ENCODE data around the gene EXOC2.

The EXOC2 gene

DNA sequence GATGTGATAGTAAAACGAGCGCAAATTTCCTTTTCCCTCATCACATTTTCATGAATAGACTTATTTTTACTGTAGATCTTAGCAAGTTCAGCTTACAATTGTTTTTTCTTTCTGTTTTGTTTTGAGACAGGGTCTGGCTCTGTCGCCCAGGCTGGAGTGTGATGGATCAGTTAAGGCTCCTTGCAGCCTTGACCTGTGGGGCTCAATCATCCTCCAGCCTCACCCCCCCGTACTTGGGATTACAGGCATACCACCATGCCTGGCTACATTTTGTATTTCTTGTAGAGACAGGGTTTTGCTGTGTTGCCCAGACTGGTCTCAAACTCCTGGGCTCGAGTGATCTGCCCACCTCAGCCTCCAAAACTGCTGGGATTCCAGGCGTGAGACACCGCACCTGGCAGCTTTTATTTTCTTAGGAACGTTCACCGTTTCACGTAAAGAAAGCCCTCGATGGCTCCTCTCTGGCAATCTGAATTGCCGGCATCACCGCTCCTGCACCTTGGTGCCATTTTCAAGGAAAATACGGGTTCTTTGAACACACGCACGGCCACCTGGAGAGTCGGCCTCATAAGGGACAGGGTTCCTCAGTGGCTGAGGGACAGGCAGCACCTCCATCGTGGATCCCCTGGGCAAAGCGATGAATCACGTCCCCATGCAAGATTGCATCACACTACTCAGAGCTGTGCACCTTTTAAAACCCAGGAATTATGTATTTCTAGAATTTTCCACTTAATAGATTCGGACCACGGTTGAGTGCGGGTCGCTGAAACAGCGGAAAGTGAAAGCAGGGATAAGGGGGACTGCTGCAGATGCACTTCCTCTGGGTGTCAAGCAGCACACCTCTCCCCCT, 222.7 kb downstream of the EXOC2 start:
- no peak for DNase-seq (ENCODE audit: low read depth, low spot score)

DNA sequence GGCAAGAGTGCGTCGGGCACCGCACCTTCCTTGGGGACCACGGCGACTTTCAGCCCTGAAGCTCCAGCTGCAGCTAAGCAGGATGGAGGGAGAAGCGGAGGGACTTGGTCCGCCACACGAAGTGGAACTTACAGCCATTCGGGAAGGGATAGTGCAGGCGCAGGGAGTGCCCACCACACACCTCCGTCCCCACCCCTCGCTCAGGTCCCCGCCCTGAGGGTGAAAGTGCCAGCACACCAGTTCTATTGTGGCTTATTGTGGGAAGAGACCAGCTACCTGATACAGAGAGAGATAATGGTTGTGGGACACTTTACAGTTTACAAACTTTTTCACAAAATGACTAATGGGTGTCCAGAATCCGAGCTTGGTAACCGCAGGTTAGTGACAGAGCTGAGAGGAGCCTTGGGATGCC, 225.3 kb downstream of the EXOC2 start:
- no peak for DNase-seq (ENCODE audit: low read depth, low spot score)

DNA sequence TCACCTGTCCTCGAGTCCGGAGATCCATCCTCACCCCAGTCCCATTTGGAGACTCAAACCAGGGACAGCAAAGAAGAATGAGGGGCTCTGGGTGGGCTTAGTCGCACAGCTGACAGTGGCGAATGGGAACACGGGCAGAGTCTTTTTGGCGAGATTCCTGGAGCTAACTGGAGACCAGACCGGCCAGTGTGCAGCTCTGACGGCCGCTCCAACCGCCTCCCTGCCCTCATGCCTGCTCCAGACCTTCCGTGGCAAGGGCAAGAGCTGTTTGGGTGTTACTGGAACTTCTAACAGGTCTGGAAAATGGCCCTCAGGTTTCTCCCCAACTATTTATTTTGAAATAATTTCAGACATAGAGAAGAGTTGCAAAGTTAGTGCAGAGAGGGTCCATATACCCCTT, 225.8 kb downstream of the EXOC2 start:
- no peak for DNase-seq (ENCODE audit: low read depth, low spot score)

DNA sequence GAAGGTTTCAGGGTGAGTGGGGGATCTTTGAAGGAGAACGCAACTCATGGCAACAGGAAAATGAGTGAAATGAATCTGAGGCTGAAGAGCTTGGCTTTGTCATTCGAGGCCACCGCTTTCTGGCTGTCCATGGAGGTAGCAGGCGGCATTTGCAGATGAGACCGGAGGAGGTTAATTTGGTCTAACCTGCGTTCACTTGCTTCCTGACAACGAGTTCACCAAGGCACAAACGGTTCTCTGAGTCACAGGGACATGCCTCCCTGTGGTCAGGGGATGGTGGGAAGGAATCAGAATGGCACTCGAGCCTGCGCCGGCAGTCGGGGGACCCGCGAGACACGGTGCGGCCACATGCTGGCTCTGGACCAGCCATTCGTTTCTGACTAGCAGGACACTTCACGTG, 226.4 kb downstream of the EXOC2 start:
- no peak for DNase-seq (ENCODE audit: low read depth, low spot score)

DNA sequence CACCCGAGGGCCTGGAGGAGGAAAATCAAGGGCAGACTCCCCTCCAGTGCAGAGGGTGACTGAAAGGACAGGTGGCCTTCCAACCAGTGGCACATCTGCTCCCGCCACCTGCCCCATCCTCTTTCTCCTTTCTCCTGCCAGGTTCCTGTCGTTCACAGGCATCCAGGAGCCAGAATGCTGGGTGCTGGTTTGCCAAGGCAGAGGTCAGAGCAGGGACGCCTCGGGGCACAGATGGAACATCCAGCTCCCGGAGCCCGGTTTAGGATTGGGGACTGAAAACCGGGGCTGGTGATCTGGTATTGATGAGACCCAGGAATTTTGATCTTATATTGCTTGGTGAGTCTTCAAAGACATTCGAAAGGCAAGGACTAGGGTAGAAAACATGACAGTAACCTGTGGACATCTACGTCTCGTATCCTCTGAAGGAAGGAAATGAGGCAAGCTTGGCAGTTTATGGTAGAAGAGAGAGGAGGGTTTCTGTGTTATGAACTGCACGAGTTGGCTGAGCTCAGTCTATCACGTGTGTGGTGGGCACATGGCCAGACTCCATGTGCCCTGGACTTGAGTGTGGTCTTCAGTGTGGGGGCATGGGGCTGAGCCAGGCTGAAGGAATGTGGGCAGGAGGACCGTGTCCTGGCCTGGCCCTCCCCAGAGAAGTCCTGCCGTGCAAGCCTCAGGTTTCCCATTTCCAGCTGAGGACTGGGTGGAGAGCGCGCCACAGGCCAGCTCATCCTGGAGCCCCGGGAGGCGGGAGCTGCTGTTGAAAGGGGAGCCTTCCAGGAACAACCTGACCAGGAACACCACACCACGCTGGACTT, 227.2 kb downstream of the EXOC2 start:
- no peak for DNase-seq (ENCODE audit: low read depth, low spot score)

DNA sequence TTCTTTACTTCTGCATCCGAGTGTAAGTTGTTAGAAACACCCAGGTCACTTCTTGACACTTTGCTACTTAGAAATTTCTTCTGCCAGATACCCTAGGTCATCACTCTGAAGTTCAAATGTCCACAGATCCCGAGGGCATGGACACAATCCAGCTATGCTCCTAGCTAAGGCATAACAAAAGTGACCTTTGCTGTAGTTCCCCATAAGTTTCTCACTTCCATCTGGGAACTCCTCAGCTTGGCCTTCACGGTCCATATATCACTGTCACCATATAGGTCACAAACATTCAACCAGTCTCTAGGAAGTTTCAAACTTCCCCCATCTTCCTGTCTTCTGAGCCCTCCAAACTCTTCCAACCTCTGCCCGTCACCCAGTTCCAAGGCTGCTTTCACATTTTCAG, 236.1 kb downstream of the EXOC2 start:
- DNase-seq (ENCODE audit: low read depth, low spot score) = no peak

DNA sequence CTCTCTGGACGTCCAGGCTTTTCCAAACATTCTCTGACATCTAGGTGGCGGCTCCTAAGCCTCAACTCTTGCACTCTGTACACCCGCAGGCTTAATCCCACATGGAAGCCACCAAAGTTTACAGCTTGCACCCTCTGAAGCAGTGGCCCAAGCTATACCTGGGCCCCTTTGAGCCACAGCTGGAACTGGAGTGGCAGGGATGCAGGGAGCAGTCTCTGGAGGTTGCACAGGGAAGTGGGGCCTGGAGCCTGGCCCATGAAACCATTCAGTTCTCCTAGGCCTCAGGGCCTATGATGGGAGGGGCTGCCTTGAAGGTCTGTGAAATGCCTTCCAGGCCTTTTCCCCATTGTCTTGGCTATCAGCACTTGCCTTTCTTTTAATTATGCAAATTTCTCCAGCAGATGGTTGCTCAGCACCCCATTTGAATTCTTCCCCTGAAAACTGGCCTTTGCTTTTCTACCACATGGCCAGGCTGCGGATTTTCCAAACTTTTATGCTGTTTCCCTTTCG, 236.5 kb downstream of the EXOC2 start:
- peak; percentile 12 for DNase-seq (ENCODE audit: low read depth, low spot score)

DNA sequence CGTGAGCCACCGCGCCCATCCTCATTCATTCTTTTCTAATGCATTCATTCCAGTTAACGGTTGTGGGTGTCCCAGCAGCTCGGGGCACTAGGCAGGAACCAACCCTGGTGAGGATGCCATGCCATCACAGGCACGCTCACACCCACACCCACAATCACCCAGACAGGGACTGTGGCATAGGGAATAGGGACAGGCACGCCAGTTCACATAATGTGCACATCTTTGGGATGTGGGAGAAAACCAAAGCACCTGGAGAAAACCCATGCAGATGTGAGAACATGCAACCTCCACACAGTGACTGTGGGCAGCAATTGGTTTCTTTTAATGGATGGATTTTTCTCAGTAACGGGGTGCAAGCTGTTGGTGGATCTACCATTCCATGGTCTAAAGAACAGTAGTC, 237.1 kb downstream of the EXOC2 start:
- DNase-seq (ENCODE audit: low read depth, low spot score) = no peak

DNA sequence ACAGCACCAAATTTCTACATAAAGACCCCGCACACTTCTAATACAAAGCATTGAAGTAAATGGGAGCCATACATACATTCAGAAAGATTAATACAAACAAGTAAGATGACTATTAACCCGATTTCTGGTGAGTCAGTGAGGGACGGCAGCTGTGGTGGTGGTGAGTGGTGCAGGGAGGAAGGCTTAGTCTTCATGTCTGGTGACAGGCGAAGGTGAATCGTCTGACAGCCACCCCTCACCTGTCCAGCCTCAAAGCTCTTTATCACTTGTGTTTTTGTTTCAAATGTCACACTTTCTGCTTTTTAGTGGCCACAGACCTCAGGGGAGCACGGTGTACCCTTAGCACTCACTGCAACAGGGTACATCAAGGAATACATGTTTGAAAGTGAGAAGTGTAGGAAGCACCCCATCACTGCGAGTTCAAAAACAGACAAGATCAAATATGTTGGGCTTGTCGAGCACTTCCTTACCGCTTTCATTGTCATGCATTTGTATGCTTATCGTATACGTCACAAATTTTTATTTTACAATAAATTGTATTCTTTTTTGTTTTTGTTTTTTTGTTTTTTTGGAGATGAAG, 237.8 kb downstream of the EXOC2 start:
- no peak for DNase-seq (ENCODE audit: low read depth, low spot score)

DNA sequence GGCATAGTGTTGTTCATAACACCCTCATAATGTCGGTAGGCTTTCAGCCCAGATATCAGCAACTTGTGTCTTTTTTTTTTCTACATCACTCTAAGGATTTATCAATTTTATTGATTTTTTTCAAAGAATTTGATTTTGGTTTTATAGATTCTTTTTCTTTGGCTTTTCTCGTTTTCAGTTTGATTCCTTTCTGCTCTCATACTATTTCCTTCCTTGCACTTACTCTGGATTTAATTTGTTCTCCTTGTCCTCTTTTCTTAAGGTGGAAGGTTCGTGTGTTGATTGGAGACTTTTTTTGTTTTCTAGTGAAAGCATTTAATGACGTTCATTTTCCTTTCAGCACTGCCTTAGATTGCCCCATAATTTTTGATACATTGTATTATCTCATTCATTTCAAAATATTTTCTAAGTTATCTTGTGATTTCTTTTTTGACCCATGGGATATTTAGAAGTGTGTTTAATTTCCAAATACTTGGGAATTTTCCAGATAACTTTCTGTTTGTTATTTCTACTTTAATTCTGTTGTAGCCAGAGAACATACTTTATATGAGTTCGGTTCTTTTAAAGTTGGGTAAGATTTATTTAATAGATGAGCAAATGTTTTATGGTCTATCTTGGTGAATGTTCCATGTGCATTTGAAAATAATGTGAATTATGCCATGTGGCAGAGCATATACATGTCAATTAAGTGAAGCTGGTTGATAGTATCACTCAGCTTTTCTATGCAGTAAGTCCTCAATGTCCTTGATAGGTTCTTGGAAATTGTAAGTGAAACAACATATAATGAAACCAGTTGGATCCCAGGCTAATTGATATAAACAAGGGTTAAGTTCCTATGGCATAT, 238.6 kb downstream of the EXOC2 start:
- DNase-seq (ENCODE audit: low read depth, low spot score) = no peak

DNA sequence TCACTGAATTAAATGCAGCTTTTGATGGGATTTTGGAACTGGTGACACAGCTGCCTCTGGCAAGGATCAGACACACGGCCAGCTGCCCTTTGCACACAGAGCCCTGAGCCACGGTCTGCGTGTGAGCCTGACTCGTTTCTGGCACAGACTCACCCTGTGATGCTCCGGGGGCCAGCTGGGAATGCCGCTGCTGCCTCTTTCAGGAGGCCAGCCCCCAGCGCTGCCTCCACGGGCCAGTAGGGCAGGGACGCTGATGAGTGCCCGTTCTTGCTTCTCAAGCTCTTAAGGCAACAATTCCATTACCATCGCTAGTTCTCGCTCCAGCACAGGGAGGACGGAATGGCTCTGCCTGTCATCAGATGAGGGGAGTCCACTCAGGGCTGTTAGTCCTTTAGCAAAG, 239.8 kb downstream of the EXOC2 start:
- DNase-seq (ENCODE audit: low read depth, low spot score) = no peak

DNA sequence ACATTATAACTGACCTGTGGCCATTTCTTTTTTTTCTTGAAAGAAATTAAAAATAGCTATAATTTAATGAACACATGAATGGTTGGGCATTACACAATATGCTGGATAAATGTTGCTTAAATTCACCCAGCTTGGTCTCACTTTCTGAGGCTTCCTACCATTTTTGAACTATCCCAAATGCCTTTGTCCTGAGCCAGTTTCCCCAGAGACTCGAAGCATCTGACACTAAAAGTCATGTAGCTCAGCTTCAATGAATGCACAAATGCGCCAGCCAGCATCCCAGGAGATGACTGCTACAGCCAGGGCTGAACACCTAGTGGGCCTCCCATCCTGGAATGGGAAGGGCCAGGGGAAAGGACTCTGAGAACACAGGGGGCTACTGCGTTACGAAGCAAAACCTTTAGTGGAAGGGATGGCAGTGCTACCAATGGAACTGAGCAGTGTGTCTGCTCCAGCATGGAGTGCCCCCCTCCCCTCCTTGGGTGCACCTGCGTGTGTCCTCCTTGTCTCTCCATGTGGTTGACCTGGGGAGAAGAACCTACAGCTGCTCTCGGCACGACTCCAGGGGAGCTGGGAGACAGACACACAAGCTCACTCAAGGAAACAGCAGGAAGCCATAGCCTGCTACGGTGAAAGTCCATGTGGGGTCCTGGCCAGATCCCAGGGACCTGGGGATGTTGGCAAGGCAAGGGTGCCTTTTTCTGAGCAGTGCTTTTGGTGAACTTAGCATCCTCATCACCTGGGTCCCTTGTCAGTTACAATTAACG, 240.5 kb downstream of the EXOC2 start:
- no peak for DNase-seq (ENCODE audit: low read depth, low spot score)

DNA sequence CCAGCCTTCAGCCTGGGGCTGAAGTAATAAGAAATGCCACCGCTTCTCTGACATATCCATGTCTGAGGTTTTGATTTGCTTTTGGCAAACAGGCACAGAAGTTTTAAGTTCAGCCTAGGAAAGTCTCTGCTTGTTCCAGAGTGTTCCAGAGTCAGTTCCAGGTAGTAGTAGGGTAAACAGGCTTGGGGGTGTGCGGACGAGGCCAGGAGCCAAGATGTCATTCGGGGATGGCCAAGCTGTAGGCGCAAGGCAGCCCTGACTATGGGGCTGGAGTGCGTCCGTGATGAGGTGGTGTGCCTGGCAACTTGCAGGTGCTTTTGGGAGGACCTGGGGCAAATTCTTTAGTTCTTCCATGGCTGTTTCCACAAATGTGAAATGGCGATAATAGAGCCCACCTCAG, 241.1 kb downstream of the EXOC2 start:
- no peak for DNase-seq (ENCODE audit: low read depth, low spot score)

DNA sequence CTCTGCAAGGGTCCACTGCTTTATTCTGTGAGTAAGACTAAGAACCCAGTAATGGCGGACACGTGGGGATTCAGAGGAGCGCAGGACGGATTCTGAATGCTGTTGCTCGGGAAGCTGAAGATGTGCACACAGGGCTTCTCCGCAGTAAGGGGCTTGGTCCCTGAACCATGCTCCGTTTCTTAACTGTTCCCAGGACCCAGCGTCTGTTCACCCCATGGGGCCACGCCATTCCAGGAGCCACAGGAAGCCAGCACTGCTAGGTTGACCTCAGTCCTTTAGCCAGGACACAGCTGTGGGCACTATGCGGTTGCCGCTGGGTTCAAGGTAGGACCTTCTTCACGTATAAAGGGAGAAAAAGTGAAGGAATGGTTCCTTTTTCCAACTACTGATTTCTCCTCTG, 241.6 kb downstream of the EXOC2 start:
- DNase-seq (ENCODE audit: low read depth, low spot score) = no peak

DNA sequence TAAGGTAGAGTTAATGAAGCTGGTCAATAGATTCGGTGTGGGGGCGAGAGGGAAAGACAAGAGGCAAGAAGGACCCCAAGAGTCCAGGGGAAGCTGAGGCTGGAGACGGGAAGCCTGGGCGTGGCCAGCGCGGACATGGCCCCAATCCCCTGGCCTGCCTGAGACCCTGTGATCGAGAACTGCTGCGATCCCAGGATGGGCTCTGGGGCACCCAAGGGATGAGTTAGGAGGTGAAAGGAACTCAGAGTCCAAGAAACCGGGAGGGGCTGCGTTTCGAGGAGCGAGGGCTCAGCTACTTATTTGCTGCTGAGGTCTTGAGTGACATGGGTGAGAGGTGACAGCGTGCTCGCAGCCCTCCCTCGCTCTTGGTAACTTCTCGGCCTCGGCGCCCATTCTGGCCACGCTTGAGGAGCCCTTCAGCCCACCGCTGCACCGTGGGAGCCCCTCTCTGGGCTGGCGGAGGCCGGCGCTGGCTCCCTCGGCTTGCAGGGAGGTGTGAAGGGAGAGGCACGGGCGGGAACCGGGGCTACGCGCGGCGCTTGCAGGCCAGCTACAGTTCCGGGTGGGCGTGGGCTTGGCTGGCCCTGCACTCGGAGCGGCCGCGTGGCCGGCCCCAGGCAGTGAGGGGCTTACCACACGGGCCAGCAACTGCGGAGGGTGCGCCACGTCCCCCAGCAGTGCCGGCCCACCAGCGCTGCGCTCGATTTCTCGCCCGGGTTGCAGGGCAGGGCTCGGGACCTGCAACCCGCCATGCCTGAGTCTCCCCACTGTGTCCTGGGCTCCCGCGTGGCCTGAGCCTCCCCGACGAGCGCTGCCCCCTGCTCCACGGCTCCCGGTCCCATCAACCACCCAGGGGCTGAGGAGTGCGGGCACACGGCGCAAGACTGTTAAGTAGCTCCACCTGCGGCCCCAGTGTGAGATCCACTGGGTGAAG, 243.2 kb downstream of the EXOC2 start:
- DNase-seq (ENCODE audit: low read depth, low spot score) = no peak

DNA sequence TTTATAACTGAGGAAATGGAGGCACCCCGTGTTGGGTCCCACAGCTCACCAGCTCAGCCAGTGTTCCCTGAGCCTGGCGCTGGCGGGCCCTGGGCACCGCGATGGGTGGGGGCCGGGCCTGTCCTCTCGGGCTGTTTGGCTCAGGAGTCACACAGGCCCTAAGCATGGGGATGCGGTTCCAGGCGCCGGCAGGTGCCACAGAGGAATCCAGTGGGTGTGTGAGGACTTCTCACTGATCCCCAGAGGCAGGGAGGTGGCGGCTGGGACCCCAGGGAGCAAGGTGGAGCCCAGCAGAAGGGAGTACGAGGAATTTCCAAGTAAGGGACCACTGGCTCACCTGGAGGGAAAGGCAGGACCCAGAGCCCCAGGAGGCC, 243.9 kb downstream of the EXOC2 start:
- DNase-seq (ENCODE audit: low read depth, low spot score) = no peak

DNA sequence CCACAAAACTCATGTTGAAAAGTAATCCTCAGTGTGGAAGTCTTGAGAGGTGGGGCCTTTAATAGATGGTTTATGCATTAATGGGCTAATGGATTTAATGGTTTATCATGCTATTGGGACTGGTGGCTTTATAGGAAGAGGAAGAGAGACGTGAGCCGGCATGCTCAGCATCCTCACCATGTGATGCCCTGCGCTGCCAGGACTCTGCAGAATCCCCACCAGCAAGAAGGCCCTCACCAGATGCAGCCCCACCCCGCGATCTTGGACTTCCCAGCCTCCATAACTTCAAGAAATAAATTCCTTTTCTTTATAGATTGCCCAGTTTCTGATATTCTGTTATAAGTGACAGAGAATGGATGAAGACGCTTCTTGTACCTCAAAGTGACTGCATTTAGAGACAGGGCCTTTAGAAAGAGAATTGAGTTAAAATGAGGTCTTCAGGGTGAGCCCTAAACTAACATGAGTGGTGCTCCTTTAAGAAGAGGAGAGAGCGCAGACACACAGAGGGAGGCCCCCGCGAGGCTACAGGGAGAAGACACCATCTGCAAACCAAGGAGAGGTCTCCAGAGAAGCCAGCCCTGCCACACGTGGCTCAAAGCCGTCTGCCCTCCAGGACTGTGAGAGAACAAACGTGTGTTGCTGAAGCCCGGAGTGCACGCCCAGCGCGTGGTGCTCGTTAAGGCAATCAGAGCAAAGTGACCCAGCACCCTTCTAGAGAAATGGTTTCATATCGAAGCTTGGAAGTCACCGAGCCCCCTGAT, 244.5 kb downstream of the EXOC2 start:
- DNase-seq (ENCODE audit: low read depth, low spot score) = no peak

DNA sequence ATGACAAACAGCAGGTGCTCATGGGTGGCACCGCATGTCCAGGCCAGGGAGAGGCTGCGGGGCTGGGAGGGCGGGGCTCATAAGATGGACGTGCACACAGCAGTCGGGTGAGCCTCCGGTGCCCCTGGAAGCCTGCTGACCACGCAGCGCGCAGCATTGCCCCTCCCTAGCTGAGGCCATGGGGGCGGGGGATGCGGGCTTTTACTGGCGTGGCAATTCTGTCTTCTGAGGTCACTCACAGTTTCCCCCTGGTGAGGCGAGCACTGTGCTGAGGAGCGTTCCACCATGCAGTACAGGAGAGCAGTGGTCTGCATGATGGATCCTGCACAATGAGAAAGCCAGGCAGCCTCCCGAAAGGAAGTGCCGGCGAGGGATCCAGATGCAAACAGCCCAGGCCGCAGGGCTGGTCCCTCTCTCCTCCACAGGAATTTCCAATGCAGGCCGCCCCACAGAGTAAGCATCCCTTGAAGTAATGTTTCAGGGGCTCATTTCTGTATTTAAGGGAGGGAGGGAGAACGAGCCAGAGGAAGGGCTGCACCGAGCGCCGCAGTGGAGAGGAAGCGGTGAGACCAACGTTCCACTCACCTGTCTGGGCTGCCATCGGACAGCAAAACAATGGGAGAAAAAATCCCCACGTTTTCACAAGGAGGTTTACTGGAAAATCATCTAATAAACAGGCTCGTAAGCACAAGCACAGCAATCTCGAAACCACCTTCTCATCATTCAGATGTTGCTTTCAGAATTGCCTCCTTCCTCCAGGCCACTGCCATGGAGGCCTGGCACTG, 245.4 kb downstream of the EXOC2 start:
- no peak for DNase-seq (ENCODE audit: low read depth, low spot score)

Measured in iPS DF 19.7 (cell line).